HG02970 (cell line): ENCODE measurements around the gene DDX24.

Source experiments
- ATAC-seq: cut with Tn5 transposase; IDR thresholded peaks from one replicate; pipeline ENCODE4 v1.9.1; 2021; ENCODE audit warnings: mild to moderate bottlenecking, moderate library complexity, moderate number of reproducible peaks; ENCODE audit not compliant: unreplicated experiment, low FRiP score

DDX24 gene

GRCh38 chr14:94038510-94038909 lies 42.5 kb downstream of the DDX24 start:
- no peak for ATAC-seq

DNA sequence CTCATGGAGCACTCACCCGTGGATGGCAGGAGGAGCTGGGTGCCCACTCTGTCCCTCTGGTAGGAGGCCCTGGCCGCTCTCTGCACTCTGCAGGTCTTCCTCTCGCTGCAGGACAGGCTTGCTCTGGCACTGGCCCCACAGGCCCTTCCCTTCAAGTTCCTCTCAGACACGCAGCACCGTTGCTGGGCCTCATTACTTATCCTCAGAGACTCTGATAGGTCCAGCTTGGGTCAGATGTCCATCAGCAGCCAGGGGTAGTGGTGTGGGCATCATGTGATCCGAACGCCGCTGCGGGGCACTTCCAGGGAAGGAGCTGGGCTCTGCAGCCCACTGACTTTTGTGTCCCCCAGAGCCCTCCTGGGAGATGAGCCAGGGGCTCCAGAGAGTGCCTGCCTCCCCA lies 43.0 kb downstream of the DDX24 start:
- no peak for ATAC-seq

- ATAC-seq, result peak; percentile 55
These were observed 44.5 kb downstream of the DDX24 start for GRCh38 chr14:94036313-94037167.

DNA sequence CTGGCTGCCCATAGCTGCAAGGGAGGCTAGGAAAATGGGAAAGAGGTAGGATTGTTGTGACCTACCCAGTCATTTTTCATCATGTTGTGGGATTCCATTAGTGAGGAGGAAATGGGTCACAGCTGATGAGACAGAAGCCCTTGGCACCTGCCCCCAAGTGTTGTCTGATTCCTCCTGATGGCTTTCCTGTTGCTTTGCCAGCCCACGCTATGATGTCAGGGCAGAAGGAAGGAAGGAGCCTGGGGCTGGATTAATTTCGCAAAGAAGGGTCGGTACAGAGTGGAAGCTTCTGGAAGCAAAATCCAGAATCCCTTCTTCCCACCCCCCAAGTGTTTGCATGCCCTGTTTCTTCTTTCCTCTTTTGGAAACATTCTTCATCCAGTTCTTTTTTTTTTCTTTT lies 46.1 kb downstream of the DDX24 start:
- ATAC-seq, result no peak

GRCh38 chr14:94031883-94032279 lies 49.1 kb downstream of the DDX24 start:
- no peak for ATAC-seq

DNA sequence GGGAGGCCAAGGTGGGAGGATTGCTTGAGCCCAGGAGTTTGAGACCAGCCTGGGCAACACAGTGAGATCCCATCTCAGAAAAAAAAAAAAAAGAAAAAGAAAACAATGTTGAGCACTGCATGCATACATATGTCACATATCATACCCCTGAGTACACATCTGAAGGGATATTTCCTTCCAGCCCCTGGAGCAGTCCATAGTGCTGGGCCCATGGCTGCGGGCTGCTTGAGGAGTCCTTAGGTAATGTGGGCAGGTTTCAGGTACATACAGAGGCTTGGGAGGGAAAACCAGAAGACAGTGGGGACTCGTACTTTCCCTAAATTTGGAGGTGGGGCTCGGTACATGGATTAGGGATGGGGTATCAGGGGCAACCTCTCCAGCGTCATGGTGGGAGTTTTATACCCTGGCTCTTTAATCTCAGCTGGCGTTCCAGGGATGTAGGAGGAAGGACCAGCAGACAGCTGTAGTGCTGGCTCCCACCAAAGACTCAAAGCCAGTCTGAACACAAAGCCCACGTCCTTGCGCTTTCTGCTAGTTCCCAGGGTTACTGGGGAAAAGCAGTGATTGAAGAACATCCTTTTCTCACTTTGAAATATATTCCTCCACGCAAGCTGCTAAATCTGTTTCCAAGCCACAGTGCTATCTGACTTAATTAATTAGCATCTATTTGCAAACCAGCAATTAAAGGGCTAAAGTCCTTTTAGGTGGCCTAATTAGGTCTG lies 49.7 kb downstream of the DDX24 start:
- ATAC-seq, result no peak

GRCh38 chr14:94030571-94030970 lies 50.4 kb downstream of the DDX24 start:
- ATAC-seq, result no peak

DNA sequence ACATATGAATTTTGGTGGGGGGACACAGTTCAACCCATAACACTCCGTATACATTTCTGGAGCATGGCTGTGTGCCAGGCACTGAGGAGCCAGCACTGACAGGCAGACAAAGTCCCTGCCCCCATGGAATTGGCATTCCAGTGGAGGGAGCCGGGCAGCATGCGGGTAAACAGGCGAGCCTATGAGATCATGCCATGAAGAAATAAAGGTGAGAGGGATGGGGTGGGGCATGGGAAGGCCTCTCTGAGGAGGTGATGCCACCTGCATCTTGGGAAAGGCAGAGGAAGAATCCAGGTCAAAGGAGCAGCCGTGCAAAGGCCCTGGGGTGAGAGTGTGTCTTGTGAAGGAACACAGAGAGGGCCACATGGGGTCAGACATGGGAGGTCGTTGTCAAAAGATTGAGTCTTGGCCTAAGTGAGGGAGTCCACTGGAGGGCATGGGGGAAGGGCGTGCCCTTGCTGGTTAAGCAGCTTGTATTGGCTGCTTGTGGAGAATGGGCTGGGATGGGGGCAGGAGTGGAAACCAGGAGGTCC lies 51.3 kb downstream of the DDX24 start:
- ATAC-seq, result no peak

- no peak for ATAC-seq
These were observed 51.7 kb downstream of the DDX24 start for GRCh38 chr14:94029265-94029664.

GRCh38 chr14:94028450-94028826 lies 52.6 kb downstream of the DDX24 start:
- no peak for ATAC-seq

- ATAC-seq, result no peak
These were observed 53.2 kb downstream of the DDX24 start for GRCh38 chr14:94027566-94028449.

GRCh38 chr14:94026889-94027469 lies 54.0 kb downstream of the DDX24 start:
- no peak for ATAC-seq

- peak; percentile 90 for ATAC-seq
These were observed 54.7 kb downstream of the DDX24 start, which contains the start of gene OTUB2 for GRCh38 chr14:94026173-94026888. OTUB2 (plus strand) TSS chr14:94026340; CDS start chr14:94026538, 198 bp downstream.

- no peak for ATAC-seq
These were observed 55.3 kb downstream of the DDX24 start for GRCh38 chr14:94025720-94026119.

- no peak for ATAC-seq
These were observed 56.5 kb downstream of the DDX24 start for GRCh38 chr14:94024549-94024948.

- no peak for ATAC-seq
These were observed 58.2 kb downstream of the DDX24 start for GRCh38 chr14:94022532-94023411.

DNA sequence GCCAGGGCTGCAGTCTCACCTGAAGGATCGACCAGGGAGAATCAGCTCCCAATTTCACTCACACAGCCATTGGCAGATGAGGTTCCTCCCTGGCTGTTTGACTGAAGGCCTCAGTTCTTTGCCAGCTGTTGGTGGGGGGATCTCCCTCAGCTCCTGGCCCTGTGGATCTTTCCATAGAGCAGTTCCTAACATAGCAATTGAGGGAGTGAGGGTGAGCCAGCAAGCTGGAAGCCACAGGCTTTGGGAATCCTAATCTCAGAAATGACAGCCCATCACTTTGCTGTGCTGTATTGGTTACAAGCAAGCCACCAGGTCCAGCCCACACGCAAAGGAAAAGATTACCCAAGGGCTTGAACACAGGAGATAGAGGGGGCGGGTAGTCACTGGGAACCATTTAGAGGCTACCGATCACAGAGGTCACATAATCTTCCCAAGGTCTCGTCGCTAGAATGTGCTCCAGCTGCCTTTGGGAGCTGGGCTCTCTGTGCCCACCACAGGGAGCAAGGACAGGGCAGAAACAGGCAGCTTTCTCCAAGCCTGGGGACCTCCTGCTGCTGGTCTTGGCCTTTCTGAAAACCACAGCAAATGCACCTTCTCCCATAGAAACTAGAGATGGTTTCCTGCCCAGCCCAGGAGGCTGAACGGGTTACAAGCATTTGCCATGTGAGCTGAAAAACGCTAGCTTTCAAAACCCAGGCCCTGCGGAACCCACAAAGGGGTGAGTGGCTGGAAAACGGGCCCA lies 59.4 kb downstream of the DDX24 start:
- no peak for ATAC-seq

- no peak for ATAC-seq
These were observed 60.0 kb downstream of the DDX24 start for GRCh38 chr14:94021001-94021400.
